HG03575 (cell line): ENCODE data around the gene G2E3.
"Not testable (repeated sequence)": the region's sequence is repeated elsewhere in the genome, so short reads cannot be mapped to it uniquely, and the experiment has no call there.

ENCODE experiments used
- ATAC-seq: cut with Tn5 transposase; IDR thresholded peaks from one replicate; pipeline ENCODE4 v1.9.1; 2021; ENCODE audit not compliant: unreplicated experiment, insufficient number of reproducible peaks, low FRiP score; ENCODE audit errors: extremely low read depth

The G2E3 gene

GRCh38 chr14:30553311-30553989 lies 5.5 kb upstream of the G2E3 start:
- no peak for ATAC-seq

- no peak for ATAC-seq
Observed at GRCh38 chr14:30558362-30558674, 640 bp upstream of the G2E3 start.

- ATAC-seq, result no peak
Observed at GRCh38 chr14:30559638-30560091, 707 bp downstream of the G2E3 start.

DNA sequence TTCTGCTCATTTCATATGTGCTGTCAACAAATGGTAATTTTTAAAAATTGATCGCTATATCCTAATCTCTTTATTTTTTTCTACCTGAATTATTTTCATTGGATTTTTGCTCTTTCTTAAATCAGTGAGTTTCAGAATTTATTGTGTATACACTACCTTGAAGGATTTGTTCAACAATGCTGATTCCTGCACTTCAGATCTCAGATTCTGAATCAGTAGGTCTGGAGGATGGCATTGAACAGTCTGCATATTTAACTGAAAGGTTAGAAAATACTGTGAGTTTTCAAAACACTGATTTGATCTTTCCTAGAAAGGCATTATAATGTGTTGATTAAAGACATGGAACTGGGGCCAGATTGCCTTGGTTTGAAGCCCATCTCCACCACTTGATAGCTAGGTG lies 1.6 kb downstream of the G2E3 start:
- ATAC-seq, result no peak

- no peak for ATAC-seq
Observed at GRCh38 chr14:30564235-30564867, 5.4 kb downstream of the G2E3 start.

DNA sequence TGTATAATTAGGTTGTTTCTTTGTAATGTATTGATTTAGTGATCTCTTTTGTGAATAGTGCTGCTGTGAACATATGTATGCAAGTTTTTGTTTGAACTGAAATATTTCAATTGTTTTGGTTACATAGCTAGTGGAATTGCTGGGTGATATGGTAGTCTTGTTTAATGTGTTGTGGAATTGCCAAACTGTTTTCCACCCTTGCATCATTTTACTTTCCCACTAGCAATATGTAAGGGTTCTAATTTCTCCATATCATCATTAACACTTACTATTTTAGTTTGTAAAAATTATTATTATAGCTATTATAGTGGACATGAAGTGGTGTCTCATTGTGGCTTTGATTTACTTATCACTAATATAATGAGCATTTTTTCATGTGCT lies 5.9 kb downstream of the G2E3 start:
- ATAC-seq, result no peak

DNA sequence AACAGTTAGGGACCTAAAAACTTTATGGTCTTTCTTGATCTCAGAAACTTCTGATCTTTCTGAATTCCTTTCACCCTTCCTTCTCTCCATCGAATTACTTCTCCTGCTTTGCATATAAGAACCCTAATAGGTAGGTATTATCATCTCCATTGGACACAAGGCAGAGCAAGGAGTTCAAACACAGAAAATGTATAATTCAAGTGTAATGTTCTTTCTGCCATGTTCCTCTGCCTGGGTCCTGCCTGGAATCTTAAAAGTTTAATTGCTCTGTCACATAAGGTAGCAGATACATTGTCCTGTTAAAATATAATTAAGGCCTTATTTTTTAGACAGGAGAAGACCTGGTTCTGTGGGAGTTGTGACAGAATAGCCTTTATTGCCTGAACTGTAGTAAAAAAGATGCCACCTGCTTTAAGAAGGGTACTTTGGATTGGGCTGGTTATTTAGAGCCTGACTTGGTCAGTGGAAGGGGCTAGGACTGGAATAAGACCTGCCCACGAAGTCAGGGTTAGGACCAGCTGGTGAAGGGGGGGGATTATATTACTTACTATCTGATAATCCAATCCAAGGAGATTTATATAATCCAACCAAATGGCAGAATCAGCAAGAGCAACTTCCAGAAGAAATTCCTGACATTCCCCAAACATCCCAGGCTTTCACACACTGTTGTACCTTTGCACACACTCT lies 10.4 kb downstream of the G2E3 start:
- no peak for ATAC-seq

DNA sequence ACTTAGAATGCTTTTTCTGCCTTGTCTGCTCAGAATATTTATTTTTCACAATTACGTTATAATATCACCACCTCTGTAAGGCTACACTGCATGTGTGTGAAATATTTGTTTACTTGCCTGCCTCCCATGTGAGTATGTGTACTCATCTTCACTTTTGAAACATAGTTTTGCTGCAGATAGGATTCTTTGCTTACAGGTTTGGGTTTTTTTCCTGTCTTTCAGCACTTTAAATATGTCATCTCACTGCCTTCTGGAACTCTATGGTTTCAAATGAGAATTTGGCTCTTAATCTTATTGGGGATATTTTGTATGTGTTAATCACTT lies 10.9 kb downstream of the G2E3 start:
- ATAC-seq, result no peak

GRCh38 chr14:30572237-30572636 lies 13.3 kb downstream of the G2E3 start:
- no peak for ATAC-seq

GRCh38 chr14:30572771-30573170 lies 13.8 kb downstream of the G2E3 start:
- no peak for ATAC-seq

- ATAC-seq, result no peak
Observed at GRCh38 chr14:30573226-30573814, 14.4 kb downstream of the G2E3 start.

DNA sequence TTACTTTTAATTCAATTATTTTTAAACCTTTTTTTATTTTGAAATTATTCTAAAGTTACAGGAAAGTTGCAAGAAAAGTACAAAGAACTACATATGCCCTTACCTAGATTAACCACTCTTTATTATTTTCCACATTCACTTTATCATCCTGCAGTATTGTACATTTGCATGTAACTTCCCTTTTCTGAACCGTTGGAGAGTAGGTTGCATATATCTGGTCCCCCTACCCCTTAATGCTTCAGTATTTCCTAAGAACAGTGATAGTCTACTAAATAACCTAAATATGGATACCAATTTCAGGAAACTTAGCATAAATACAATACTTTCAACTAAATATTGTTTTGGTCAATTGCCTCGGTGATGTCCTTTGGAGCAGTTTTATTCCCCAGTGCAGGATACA lies 15.0 kb downstream of the G2E3 start:
- no peak for ATAC-seq

- ATAC-seq, result not testable (repeated sequence)
Observed at GRCh38 chr14:30574777-30575176, 15.8 kb downstream of the G2E3 start.

DNA sequence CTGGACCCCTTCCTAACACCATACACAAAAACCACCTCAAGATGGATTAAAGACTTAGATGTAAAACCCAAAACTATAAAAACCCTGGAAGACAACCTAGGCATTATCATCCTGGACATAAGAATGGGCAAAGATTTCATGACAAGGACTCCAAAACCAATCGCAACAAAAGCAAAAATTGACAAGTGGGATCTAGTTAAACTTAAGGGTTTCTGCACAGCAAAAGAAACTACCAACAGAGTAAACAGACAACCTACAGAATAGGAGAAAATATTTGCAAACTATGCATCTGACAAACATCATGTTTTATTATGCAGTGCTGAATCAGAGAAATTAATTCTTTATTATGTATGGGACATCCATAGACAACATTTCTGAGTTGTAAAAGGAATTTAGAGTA lies 17.4 kb downstream of the G2E3 start:
- ATAC-seq, result not testable (repeated sequence)

DNA sequence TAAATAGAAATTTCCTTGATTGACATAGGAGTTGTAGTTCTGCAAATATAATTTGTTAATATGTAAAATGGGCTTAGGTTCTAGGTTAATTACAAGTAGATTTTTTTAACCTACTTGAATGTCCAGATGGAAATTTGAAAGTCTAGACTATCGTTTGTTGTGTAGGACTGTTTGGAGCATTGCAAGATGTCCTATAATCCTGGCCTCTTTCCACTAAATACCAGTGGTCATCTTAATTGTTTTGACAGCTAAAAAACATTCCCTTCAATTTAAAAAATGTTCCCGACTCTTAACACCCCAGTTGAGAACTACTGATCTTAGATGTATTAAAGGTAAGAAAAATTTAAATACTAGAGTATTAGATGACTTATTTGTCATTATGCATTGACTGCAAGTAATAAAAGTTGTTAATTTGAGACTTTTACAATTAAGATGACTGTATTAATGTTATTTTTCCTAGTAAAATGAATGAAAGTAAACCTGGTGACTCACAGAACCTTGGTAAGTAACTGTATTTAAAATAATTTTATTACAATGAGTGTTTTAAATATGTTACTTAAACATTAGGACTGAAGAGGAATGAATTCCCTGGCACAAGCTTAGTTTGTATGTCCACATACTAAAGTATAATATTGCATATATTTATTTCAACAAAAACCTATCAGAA lies 21.8 kb downstream of the G2E3 start:
- ATAC-seq, result no peak

- ATAC-seq, result no peak
Observed at GRCh38 chr14:30581283-30581625, 22.3 kb downstream of the G2E3 start.

DNA sequence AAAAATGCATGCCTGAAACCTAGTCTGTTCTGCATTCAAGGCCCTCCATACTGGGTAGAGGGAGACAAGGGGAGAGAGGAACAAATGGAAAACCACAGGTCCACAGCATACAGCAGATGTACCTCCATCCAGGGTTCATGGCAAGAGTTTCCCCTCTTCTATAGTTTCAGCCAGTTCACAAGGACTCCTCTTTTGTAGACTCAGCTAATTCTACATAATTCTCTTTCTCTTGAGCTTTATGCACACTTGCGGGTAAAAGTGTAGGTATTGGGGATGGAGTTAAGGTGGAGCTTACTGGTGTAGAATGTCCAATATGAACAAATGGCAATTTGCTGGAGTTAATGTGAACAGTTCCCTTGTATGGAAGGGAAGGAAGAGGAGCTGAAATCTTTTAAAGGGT lies 23.4 kb downstream of the G2E3 start:
- no peak for ATAC-seq

DNA sequence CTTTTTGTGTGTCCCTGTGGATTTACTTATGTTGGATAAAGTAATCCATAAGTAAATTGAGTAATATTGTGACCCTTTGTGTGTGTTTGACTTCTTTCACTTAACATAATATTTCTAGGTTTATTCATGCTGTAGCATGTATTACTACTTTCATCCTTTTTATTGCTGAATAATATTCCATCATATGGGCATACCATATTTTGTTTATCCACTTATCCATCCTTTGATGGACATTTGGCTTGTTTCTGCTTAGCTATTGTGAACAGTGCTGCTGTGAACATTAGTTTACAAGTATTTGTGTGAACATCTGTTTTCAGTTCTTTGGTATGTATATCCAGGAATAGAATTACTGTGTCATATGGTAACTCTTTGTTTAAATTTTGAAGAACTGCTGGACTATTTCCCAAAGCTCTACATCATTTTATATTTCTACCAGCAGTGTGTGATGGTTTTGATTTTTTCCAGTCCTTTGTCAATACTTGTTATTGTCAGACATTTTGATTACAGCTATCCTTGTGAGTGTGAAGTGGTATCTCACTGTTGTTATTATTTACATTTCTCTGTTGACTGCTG lies 25.2 kb downstream of the G2E3 start:
- ATAC-seq, result no peak

DNA sequence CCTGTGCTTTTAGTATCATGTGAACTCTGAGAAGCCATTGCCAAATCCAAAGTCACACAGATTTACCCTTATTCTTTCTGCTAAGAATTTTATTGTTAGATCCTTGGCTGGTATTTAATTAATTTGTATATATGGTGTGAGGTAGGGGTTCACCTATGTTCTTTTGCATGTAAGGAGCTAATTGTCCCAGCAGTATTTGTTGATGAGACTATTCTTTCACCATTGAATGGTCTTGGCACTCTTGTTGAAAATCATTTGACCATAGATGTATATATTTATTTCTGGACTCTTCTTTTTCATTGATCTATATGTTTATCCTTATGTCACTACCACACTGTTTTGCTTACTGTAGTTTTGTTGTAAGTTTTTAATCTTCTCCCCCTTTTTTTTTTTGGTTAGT lies 26.2 kb downstream of the G2E3 start:
- ATAC-seq, result no peak

- ATAC-seq, result no peak
Observed at GRCh38 chr14:30587141-30587540, 28.2 kb downstream of the G2E3 start.
